ENCODE measurements around the gene CCDC157. TPM values are rescaled to one million over a fixed set of nuclear protein-coding genes. Genes with fewer than 3 reads are reported as not detected.

CCDC157 gene
- total RNA-seq, 1 donor from 2014 or later = 2.9 TPM

- intact Hi-C loops (cut with micrococcal nuclease) = no loop called here
- no peaks in the 10 kb centered on the region for H3K9me3 Mint-ChIP-seq
- no peaks in the 10 kb centered on the region for H3K4me1 Mint-ChIP-seq
- no peak for DNase-seq
- H3K27me3 Mint-ChIP-seq = no peaks in the 10 kb centered on the region
- no peaks in the 10 kb centered on the region for H3K36me3 Mint-ChIP-seq (ENCODE audit: low read depth)
- H3K4me3 Mint-ChIP-seq = no peak overlapping the region
- no peak overlapping the region for H3K27ac Mint-ChIP-seq
Observed at GRCh38 chr22:30373331-30374325, 16.8 kb downstream of the CCDC157 start.

GRCh38 chr22:30375312-30375849, 18.6 kb downstream of the CCDC157 start:
- Mint-ChIP-seq H3K27me3 (no peaks in the 10 kb centered on the region), H3K4me3 (no peak overlapping the region), H3K36me3 (ENCODE audit: low read depth) (no peaks in the 10 kb centered on the region), H3K27ac (no peak overlapping the region), H3K9me3 (no peaks in the 10 kb centered on the region), H3K4me1 (no peaks in the 10 kb centered on the region)
- intact Hi-C loops (cut with micrococcal nuclease) = no loop called here
- DNase-seq = no peak

GRCh38 chr22:30380011-30380410, 23.2 kb downstream of the CCDC157 start:
- no peaks in the 10 kb centered on the region for H3K9me3 Mint-ChIP-seq
- intact Hi-C loops (cut with micrococcal nuclease) = no loop called here
- no peaks in the 10 kb centered on the region for H3K4me1 Mint-ChIP-seq
- no peaks in the 10 kb centered on the region for H3K27me3 Mint-ChIP-seq
- no peak for DNase-seq
- H3K36me3 Mint-ChIP-seq (ENCODE audit: low read depth) = no peaks in the 10 kb centered on the region
- H3K27ac Mint-ChIP-seq = no peak overlapping the region
- H3K4me3 Mint-ChIP-seq = no peak overlapping the region

- intact Hi-C loops (cut with micrococcal nuclease) = no loop called here
- no peaks in the 10 kb centered on the region for H3K36me3 Mint-ChIP-seq (ENCODE audit: low read depth)
- no peaks in the 10 kb centered on the region for H3K9me3 Mint-ChIP-seq
- peaks cover 2% of the 10 kb centered on the region for H3K4me1 Mint-ChIP-seq
- no peak overlapping the region for H3K27ac Mint-ChIP-seq
- H3K27me3 Mint-ChIP-seq = no peaks in the 10 kb centered on the region
- no peak overlapping the region for H3K4me3 Mint-ChIP-seq
- no peak for DNase-seq
Observed at GRCh38 chr22:30381264-30381663, 24.5 kb downstream of the CCDC157 start.

- H3K4me3 Mint-ChIP-seq = no peak overlapping the region
- no peaks in the 10 kb centered on the region for H3K9me3 Mint-ChIP-seq
- H3K36me3 Mint-ChIP-seq (ENCODE audit: low read depth) = no peaks in the 10 kb centered on the region
- H3K4me1 Mint-ChIP-seq = peaks cover 5% of the 10 kb centered on the region
- no peak overlapping the region for H3K27ac Mint-ChIP-seq
- DNase-seq = no peak
- H3K27me3 Mint-ChIP-seq = no peaks in the 10 kb centered on the region
- intact Hi-C loops (cut with micrococcal nuclease) = no loop called here
Observed at GRCh38 chr22:30382340-30382739, 25.5 kb downstream of the CCDC157 start.

- Mint-ChIP-seq H3K4me1 (peaks cover 8% of the 10 kb centered on the region), H3K36me3 (ENCODE audit: low read depth) (no peaks in the 10 kb centered on the region), H3K27me3 (no peaks in the 10 kb centered on the region), H3K27ac (no peak overlapping the region), H3K9me3 (no peaks in the 10 kb centered on the region), H3K4me3 (no peak overlapping the region)
- DNase-seq = no peak
- intact Hi-C loops (cut with micrococcal nuclease) = no loop called here
Observed at GRCh38 chr22:30383061-30383460, 26.3 kb downstream of the CCDC157 start.

GRCh38 chr22:30385942-30386341, 29.1 kb downstream of the CCDC157 start:
- Mint-ChIP-seq H3K4me1 (peaks cover 8% of the 10 kb centered on the region), H3K27me3 (no peaks in the 10 kb centered on the region), H3K4me3 (peak overlapping the region; percentile 86), H3K27ac (no peak overlapping the region), H3K36me3 (ENCODE audit: low read depth) (no peaks in the 10 kb centered on the region), H3K9me3 (no peaks in the 10 kb centered on the region)
- intact Hi-C loops (cut with micrococcal nuclease) = loop anchor here (2.0 kb wide), 1 partner anchor 29 kb away; the partner anchor contains the start of genes CCDC157 and SF3A1
- no peak for DNase-seq

GRCh38 chr22:30386608-30386959, 29.8 kb downstream of the CCDC157 start:
- Mint-ChIP-seq H3K4me1 (peaks cover 13% of the 10 kb centered on the region), H3K27ac (peak overlapping the region; percentile 69)
- intact Hi-C loops (cut with micrococcal nuclease) = loop anchor here (2.0 kb wide), 1 partner anchor 30 kb away; the partner anchor contains the start of genes CCDC157 and SF3A1

GRCh38 chr22:30386960-30387827, 30.4 kb downstream of the CCDC157 start, which contains the start of gene RNF215:
Gene RNF215 (minus strand): TSS chr22:30387411. CDS start chr22:30387313, 98 bp downstream.
- Mint-ChIP-seq H3K4me1 (peaks cover 19% of the 10 kb centered on the region), H3K36me3 (ENCODE audit: low read depth) (no peaks in the 10 kb centered on the region), H3K4me3 (peak within 1 kb of the TSS; percentile 86), H3K9me3 (no peaks in the 10 kb centered on the region), H3K27me3 (no peaks in the 10 kb centered on the region), H3K27ac (peak within 1 kb of the TSS; percentile 79)
- intact Hi-C loops (cut with micrococcal nuclease) = loop anchor here (1.0 to 2.0 kb wide), 3 partner anchors 30 to 121 kb away; partner anchors contain the start of genes CCDC157, OSM and SF3A1
- DNase-seq = peak; percentile 96

More at GRCh38 chr22:30386608-30386959, 29.8 kb downstream of the CCDC157 start:
- Mint-ChIP-seq H3K4me3 (peak overlapping the region; percentile 86), H3K27me3 (no peaks in the 10 kb centered on the region), H3K9me3 (no peaks in the 10 kb centered on the region), H3K36me3 (ENCODE audit: low read depth) (no peaks in the 10 kb centered on the region)
- DNase-seq = no peak

- intact Hi-C loops (cut with micrococcal nuclease) = loop anchor here (1.0 to 10.0 kb wide), 4 partner anchors 35 to 286 kb away; partner anchors contain the start of gene CASTOR1
- no peak overlapping the region for H3K4me3 Mint-ChIP-seq
- peak; percentile 94 for DNase-seq
- H3K27me3 Mint-ChIP-seq = no peaks in the 10 kb centered on the region
- H3K27ac Mint-ChIP-seq = peak overlapping the region; percentile 94
- H3K9me3 Mint-ChIP-seq = no peaks in the 10 kb centered on the region
- H3K36me3 Mint-ChIP-seq (ENCODE audit: low read depth) = no peaks in the 10 kb centered on the region
- H3K4me1 Mint-ChIP-seq = peaks cover 35% of the 10 kb centered on the region
Observed at GRCh38 chr22:30390974-30391691, 34.3 kb downstream of the CCDC157 start.

GRCh38 chr22:30392661-30393321, 36.0 kb downstream of the CCDC157 start:
- no peaks in the 10 kb centered on the region for H3K27me3 Mint-ChIP-seq
- DNase-seq = peak; percentile 67
- intact Hi-C loops (cut with micrococcal nuclease) = loop anchor here (10.0 kb wide), 1 partner anchor 288 kb away; no protein-coding TSS in a partner anchor
- H3K27ac Mint-ChIP-seq = no peak overlapping the region
- no peaks in the 10 kb centered on the region for H3K36me3 Mint-ChIP-seq (ENCODE audit: low read depth)
- no peaks in the 10 kb centered on the region for H3K9me3 Mint-ChIP-seq
- no peak overlapping the region for H3K4me3 Mint-ChIP-seq
- peaks cover 37% of the 10 kb centered on the region for H3K4me1 Mint-ChIP-seq

GRCh38 chr22:30393322-30393680, 36.5 kb downstream of the CCDC157 start:
- H3K27ac Mint-ChIP-seq = no peak overlapping the region
- no peaks in the 10 kb centered on the region for H3K27me3 Mint-ChIP-seq
- H3K9me3 Mint-ChIP-seq = no peaks in the 10 kb centered on the region
- DNase-seq = no peak
- H3K4me1 Mint-ChIP-seq = peaks cover 42% of the 10 kb centered on the region
- H3K4me3 Mint-ChIP-seq = no peak overlapping the region
- intact Hi-C loops (cut with micrococcal nuclease) = loop anchor here (10.0 kb wide), 1 partner anchor 288 kb away; no protein-coding TSS in a partner anchor
- no peaks in the 10 kb centered on the region for H3K36me3 Mint-ChIP-seq (ENCODE audit: low read depth)

Data from activated CD4-positive, alpha-beta T cell treated with anti-CD3 and anti-CD28 coated beads, Interleukin-2, amount 10 ng/mL, durations not matched to agents 24 days and 14 days (primary cell).